SK-N-SH treated with all-trans-retinoic acid at 6 μM for 48 hours (cell line): ENCODE data around the gene AMOT.

Source experiments
- ATAC-seq: fragments of 200-7000 bp; cut with Tn5 transposase; 3 replicates; pipeline ENCODE4 v1.9.1; 2020; ENCODE audit warnings: mild to moderate bottlenecking, moderate library complexity
- ARNTL ChIP-seq: fragments of 450-650 bp; formaldehyde crosslinking; IDR thresholded peaks from 2 replicates; pipeline ENCODE4 v1.5.0; 2020; ENCODE audit warnings: low read depth, mild to moderate bottlenecking, moderate library complexity, borderline replicate concordance
- BACH2 ChIP-seq: fragments of 250-450 bp; sonication (Bioruptor Pico); IDR thresholded peaks from 2 replicates; pipeline ENCODE4 v1.9.0; 2021; ENCODE audit warnings: mild to moderate bottlenecking, borderline replicate concordance
- CSDC2 ChIP-seq: fragments of 250-450 bp; sonication (Bioruptor Pico); IDR thresholded peaks from 2 replicates; pipeline ENCODE4 v1.5.0; 2020; ENCODE audit warnings: mild to moderate bottlenecking, moderate library complexity
- ESRRG ChIP-seq: fragments of 250-450 bp; sonication (Bioruptor Pico); IDR thresholded peaks from 2 replicates; pipeline ENCODE4 v1.6.1; 2021; ENCODE audit warnings: mild to moderate bottlenecking
- GLIS3 ChIP-seq: fragments of 250-450 bp; sonication (Bioruptor Pico); IDR thresholded peaks from 2 replicates; pipeline ENCODE4 v1.5.0; 2020; ENCODE audit warnings: mild to moderate bottlenecking, moderate library complexity
- ISL1 ChIP-seq: fragments of 250-450 bp; sonication (Bioruptor Pico); IDR thresholded peaks from 2 replicates; pipeline ENCODE4 v2.1.2; 2022; ENCODE audit warnings: mild to moderate bottlenecking, moderate library complexity
- OSR1 ChIP-seq: fragments of 250-450 bp; sonication (Bioruptor Pico); IDR thresholded peaks from 2 replicates; pipeline ENCODE4 v1.8.0; 2022; ENCODE audit warnings: moderate library complexity, mild to moderate bottlenecking, inconsistent platforms
- PPARA ChIP-seq: fragments of 250-450 bp; sonication (Bioruptor Pico); IDR thresholded peaks from 2 replicates; pipeline ENCODE4 v1.5.0; 2020; ENCODE audit warnings: mild to moderate bottlenecking, borderline replicate concordance
- RARB ChIP-seq: fragments of 250-450 bp; sonication (Bioruptor Pico); IDR thresholded peaks from 2 replicates; pipeline ENCODE4 v1.8.0; 2021; ENCODE audit warnings: mild to moderate bottlenecking, moderate library complexity
- SNAI2 ChIP-seq: fragments of 250-450 bp; sonication (Bioruptor Pico); IDR thresholded peaks from 2 replicates; pipeline ENCODE4 v1.5.0; 2020; ENCODE audit warnings: mild to moderate bottlenecking, moderate library complexity
- TCF4 ChIP-seq: fragments of 250-450 bp; sonication (Bioruptor Pico); IDR thresholded peaks from 2 replicates; pipeline ENCODE4 v1.8.0; 2021; ENCODE audit warnings: mild to moderate bottlenecking, moderate library complexity, borderline replicate concordance
- TOX ChIP-seq: fragments of 250-450 bp; sonication (Bioruptor Pico); IDR thresholded peaks from 2 replicates; pipeline ENCODE4 v1.8.0; 2021; ENCODE audit warnings: mild to moderate bottlenecking, moderate library complexity, borderline replicate concordance
- ZC3H10 ChIP-seq: fragments of 250-450 bp; sonication (Bioruptor Pico); IDR thresholded peaks from 2 replicates; pipeline ENCODE4 v1.5.1; 2021; ENCODE audit warnings: mild to moderate bottlenecking, moderate library complexity
- ZFP3 ChIP-seq: fragments of 250-450 bp; sonication (Bioruptor Pico); IDR thresholded peaks from 2 replicates; pipeline ENCODE4 v1.5.0; 2020; ENCODE audit warnings: mild to moderate bottlenecking, moderate library complexity
- ZFP30 ChIP-seq: fragments of 450-650 bp; formaldehyde crosslinking; IDR thresholded peaks from 2 replicates; pipeline ENCODE4 v1.5.0; 2022; ENCODE audit warnings: mild to moderate bottlenecking, moderate library complexity
- ZNF565 ChIP-seq: fragments of 450-650 bp; formaldehyde crosslinking; conservative IDR thresholded peaks from 2 replicates; pipeline ENCODE4 v1.5.0; 2020; ENCODE audit warnings: low read depth, mild to moderate bottlenecking, moderate library complexity
- ZNF70 ChIP-seq: fragments of 450-650 bp; formaldehyde crosslinking; IDR thresholded peaks from 2 replicates; pipeline ENCODE4 v1.5.0; 2020; ENCODE audit warnings: mild to moderate bottlenecking, moderate library complexity
- ZNF8 ChIP-seq: fragments of 450-650 bp; formaldehyde crosslinking; IDR thresholded peaks from 2 replicates; pipeline ENCODE4 v1.5.0; 2020; ENCODE audit warnings: mild to moderate bottlenecking, moderate library complexity
- TF ChIP-seq, protein P1 (sequence below): fragments of 250-450 bp; sonication (Bioruptor Pico); IDR thresholded peaks from 2 replicates; pipeline ENCODE4 v1.5.1; 2021; ENCODE audit warnings: mild to moderate bottlenecking, moderate library complexity
- TF ChIP-seq, protein P2 (sequence below): fragments of 250-450 bp; sonication (Bioruptor Pico); IDR thresholded peaks from 2 replicates; pipeline ENCODE4 v1.8.0; 2021; ENCODE audit warnings: low read depth, mild to moderate bottlenecking, moderate library complexity, borderline replicate concordance
- TF ChIP-seq, protein P3 (sequence below): fragments of 250-450 bp; sonication (Bioruptor Pico); IDR thresholded peaks from 2 replicates; pipeline ENCODE4 v1.8.0; 2020; ENCODE audit warnings: mild to moderate bottlenecking, moderate library complexity, borderline replicate concordance
- TF ChIP-seq, protein P4 (sequence below): fragments of 250-450 bp; sonication (Bioruptor Pico); IDR thresholded peaks from 2 replicates; pipeline ENCODE4 v1.5.0; 2020; ENCODE audit warnings: mild to moderate bottlenecking, moderate library complexity

Gene AMOT

DNA sequence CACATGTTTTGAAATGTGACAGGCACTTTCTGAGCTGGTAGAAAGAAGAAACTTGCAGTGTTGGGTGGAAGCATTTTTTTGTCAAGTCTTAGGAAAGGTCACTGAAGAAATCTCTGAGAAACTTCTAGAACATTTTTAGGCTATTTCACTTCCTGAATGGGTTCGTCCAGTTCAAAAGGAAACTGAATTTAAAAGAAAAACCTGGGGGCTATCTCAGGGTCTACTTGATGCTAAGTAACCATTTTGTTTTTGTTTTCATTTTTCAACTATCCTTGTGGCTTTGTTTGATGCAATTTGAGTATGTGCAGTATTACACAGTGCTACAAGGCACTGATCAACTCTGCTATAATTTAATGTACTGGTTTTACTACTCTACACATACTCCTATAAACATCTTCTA, 34.0 kb upstream of the AMOT start:
- no peak for ATAC-seq
- TF ChIP-seq ZNF8 (no peak), BACH2 (no peak), ESRRG (CRISPR knock-in tag) (no peak), TOX (no peak), SNAI2 (CRISPR knock-in tag) (no peak), CSDC2 (no peak), RARB (CRISPR knock-in tag) (no peak), PPARA (no peak)
- TF ChIP-seq, protein P1, sequence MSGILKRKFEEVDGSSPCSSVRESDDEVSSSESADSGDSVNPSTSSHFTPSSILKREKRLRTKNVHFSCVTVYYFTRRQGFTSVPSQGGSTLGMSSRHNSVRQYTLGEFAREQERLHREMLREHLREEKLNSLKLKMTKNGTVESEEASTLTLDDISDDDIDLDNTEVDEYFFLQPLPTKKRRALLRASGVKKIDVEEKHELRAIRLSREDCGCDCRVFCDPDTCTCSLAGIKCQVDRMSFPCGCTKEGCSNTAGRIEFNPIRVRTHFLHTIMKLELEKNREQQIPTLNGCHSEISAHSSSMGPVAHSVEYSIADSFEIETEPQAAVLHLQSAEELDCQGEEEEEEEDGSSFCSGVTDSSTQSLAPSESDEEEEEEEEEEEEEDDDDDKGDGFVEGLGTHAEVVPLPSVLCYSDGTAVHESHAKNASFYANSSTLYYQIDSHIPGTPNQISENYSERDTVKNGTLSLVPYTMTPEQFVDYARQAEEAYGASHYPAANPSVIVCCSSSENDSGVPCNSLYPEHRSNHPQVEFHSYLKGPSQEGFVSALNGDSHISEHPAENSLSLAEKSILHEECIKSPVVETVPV (CRISPR knock-in tag), result no peak
- TF ChIP-seq, protein P2, sequence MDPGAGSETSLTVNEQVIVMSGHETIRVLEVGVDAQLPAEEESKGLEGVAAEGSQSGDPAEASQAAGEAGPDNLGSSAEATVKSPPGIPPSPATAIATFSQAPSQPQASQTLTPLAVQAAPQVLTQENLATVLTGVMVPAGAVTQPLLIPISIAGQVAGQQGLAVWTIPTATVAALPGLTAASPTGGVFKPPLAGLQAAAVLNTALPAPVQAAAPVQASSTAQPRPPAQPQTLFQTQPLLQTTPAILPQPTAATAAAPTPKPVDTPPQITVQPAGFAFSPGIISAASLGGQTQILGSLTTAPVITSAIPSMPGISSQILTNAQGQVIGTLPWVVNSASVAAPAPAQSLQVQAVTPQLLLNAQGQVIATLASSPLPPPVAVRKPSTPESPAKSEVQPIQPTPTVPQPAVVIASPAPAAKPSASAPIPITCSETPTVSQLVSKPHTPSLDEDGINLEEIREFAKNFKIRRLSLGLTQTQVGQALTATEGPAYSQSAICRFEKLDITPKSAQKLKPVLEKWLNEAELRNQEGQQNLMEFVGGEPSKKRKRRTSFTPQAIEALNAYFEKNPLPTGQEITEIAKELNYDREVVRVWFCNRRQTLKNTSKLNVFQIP (CRISPR knock-in tag), result no peak

DNA sequence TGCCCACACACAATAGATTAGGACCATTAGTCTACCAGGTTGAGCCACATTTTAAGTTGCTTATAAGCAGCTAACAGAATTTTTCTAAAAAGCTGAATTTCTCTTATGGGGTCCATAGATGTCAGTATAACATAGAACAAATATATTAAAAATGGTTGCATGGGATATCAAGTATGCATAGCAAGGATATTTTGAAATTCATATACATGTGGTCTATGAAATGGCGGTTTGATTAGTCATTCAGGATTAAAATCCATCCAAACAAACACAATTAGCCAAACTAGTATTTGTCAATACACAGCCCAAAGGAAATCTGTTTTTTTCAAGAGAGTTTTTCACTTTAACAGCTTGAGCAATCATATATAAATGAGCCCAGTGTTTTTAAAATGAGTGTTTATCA, 33.5 kb upstream of the AMOT start:
- TF ChIP-seq ZNF70 (CRISPR knock-in tag) (no peak), TCF4 (CRISPR knock-in tag) (no peak), CSDC2 (no peak), ZC3H10 (CRISPR knock-in tag) (no peak)
- TF ChIP-seq, all 23 proteins: peak for 0
- no peak for ATAC-seq

DNA sequence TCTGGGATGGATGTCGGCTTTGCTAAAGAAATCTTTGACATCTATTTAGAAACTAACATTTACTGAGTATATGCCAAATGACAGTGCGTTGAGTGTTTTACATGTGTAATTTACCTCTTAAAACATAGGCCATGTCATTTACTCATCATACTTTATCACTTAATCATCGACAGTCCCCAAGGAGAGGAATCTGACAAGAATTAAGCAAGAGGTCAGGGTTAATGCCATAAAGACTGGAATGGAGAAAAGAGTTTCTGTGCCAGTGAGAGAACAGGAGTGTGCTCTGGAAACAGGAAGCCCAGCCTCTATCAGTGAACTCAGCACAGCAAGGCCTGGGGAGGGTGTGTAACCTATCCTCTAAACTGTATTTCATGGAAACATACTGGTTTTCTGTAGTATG, 28.0 kb upstream of the AMOT start:
- TF ChIP-seq, protein P3, sequence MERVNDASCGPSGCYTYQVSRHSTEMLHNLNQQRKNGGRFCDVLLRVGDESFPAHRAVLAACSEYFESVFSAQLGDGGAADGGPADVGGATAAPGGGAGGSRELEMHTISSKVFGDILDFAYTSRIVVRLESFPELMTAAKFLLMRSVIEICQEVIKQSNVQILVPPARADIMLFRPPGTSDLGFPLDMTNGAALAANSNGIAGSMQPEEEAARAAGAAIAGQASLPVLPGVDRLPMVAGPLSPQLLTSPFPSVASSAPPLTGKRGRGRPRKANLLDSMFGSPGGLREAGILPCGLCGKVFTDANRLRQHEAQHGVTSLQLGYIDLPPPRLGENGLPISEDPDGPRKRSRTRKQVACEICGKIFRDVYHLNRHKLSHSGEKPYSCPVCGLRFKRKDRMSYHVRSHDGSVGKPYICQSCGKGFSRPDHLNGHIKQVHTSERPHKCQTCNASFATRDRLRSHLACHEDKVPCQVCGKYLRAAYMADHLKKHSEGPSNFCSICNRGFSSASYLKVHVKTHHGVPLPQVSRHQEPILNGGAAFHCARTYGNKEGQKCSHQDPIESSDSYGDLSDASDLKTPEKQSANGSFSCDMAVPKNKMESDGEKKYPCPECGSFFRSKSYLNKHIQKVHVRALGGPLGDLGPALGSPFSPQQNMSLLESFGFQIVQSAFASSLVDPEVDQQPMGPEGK (CRISPR knock-in tag), result no peak
- TF ChIP-seq ZC3H10 (CRISPR knock-in tag) (no peak), CSDC2 (no peak), PPARA (no peak), ZNF565 (no peak)
- no peak for ATAC-seq

DNA sequence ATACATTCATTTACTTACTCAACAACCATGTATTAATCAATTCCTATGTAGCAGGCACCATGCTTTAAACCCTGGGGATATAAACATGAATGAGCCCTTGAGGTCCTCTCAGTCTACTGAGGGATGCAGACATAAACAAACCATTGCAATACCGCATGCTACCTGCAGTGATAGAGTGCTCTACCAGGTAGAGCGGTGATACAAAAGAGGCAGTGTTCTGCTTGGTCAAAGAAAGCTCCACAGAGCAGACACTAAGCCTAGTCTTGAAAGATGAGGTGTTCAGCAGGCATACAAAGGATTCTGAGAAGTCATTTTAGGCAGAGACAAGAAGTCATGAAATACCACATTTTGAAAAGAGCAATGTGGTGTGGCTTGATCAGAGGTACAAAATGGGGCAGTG, 26.9 kb upstream of the AMOT start:
- peak; percentile 58; the same call in 1 of the 3 replicates for ATAC-seq
- TF ChIP-seq ZFP30 (no peak), ZNF70 (CRISPR knock-in tag) (no peak), OSR1 (CRISPR knock-in tag) (no peak), TOX (no peak), ISL1 (CRISPR knock-in tag) (no peak), GLIS3 (CRISPR knock-in tag) (no peak), ZC3H10 (CRISPR knock-in tag) (no peak), ARNTL (CRISPR knock-in tag) (no peak), TCF4 (CRISPR knock-in tag) (no peak), RARB (CRISPR knock-in tag) (no peak), ZFP3 (no peak), PPARA (no peak), ZNF8 (no peak), ZNF565 (no peak)
- TF ChIP-seq, protein P3 (CRISPR knock-in tag), result no peak
- TF ChIP-seq, protein P2 (CRISPR knock-in tag), result no peak
- TF ChIP-seq, protein P1 (CRISPR knock-in tag), result no peak
- TF ChIP-seq, protein P4, sequence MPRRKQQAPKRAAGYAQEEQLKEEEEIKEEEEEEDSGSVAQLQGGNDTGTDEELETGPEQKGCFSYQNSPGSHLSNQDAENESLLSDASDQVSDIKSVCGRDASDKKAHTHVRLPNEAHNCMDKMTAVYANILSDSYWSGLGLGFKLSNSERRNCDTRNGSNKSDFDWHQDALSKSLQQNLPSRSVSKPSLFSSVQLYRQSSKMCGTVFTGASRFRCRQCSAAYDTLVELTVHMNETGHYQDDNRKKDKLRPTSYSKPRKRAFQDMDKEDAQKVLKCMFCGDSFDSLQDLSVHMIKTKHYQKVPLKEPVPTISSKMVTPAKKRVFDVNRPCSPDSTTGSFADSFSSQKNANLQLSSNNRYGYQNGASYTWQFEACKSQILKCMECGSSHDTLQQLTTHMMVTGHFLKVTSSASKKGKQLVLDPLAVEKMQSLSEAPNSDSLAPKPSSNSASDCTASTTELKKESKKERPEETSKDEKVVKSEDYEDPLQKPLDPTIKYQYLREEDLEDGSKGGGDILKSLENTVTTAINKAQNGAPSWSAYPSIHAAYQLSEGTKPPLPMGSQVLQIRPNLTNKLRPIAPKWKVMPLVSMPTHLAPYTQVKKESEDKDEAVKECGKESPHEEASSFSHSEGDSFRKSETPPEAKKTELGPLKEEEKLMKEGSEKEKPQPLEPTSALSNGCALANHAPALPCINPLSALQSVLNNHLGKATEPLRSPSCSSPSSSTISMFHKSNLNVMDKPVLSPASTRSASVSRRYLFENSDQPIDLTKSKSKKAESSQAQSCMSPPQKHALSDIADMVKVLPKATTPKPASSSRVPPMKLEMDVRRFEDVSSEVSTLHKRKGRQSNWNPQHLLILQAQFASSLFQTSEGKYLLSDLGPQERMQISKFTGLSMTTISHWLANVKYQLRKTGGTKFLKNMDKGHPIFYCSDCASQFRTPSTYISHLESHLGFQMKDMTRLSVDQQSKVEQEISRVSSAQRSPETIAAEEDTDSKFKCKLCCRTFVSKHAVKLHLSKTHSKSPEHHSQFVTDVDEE, result no peak
